Gastroesophageal sphincter (tissue), 4 donors: Measurements from ENCODE around the gene NFYC. TPM values are rescaled to one million over a fixed set of nuclear protein-coding genes. Genes with fewer than 3 reads are reported as not detected.

Experiments
- ATAC-seq: fragments of 150-250 bp; one replicate; pipeline ENCODE4 v1.9.1; 2016; ENCODE audit warnings: mild to moderate bottlenecking, moderate library complexity
- H3K27ac ChIP-seq, 4 donors: fragments of 200-600 bp; sonication (generic) in 3 of 4; 1 replicate in 3 of 4; 2 replicates in 1 of 4; pipeline ENCODE4 v1.5.1; 2016 to 2019
- H3K27me3 ChIP-seq: fragments of 200-600 bp; sonication (generic); one replicate; pipeline ENCODE4 v1.5.1; 2019
- H3K36me3 ChIP-seq, 2 donors: fragments of 200-600 bp; sonication (generic); one replicate each; pipeline ENCODE4 v1.5.1; 2019; ENCODE audit warnings: control low read depth in 1 of 2
- H3K4me1 ChIP-seq, 3 donors: fragments of 200-600 bp; sonication (generic); 1 replicate in 2 of 3; 2 replicates in 1 of 3; pipeline ENCODE4 v1.5.1; 2016 to 2019; ENCODE audit warnings: control low read depth in 2 of 3
- H3K4me3 ChIP-seq, 2 donors: fragments of 200-600 bp; sonication (generic); one replicate each; pipeline ENCODE4 v1.5.1; 2019; ENCODE audit warnings: mild to moderate bottlenecking in 1 of 2, moderate library complexity in 1 of 2
- H3K9me3 ChIP-seq, 3 donors: fragments of 200-600 bp; sonication (generic); one replicate each; pipeline ENCODE4 v1.5.1; 2017 to 2019; ENCODE audit warnings: control low read depth in 2 of 3
- CTCF ChIP-seq, 4 experiments: fragments of 200-600 bp in 2 of 4; fragments of 450-650 bp in 2 of 4; sonication (generic) in 1 of 4; IDR thresholded peaks; one replicate each; pipeline ENCODE4 v1.5.1; 2017 to 2019; ENCODE audit warnings: antibody characterized with exemption in 4 of 4, mild to moderate bottlenecking in 2 of 4, moderate library complexity in 2 of 4
- EP300 ChIP-seq: sonication (generic); formaldehyde crosslinking; IDR thresholded peaks from one replicate; pipeline ENCODE4 v1.6.1; 2017; ENCODE audit warnings: antibody characterized with exemption, mild to moderate bottlenecking
- POLR2A ChIP-seq, 2 donors: fragments of 450-650 bp; IDR thresholded peaks; one replicate each; pipeline ENCODE4 v1.6.1; 2017; ENCODE audit warnings: antibody characterized with exemption in 2 of 2, mild to moderate bottlenecking in 2 of 2, moderate library complexity in 1 of 2
- POLR2AphosphoS5 ChIP-seq: sonication (generic); formaldehyde crosslinking; IDR thresholded peaks from one replicate; pipeline ENCODE4 v1.6.1; 2017; ENCODE audit warnings: antibody characterized with exemption
- WGBS, 2 donors: methylation state at CpG; one replicate each; pipeline ENCODE4 v1.1.5; 2018; ENCODE audit warnings: low coverage in 1 of 2; 5-methylcytosine and 5-hydroxymethylcytosine counted together
- total RNA-seq, 4 donors: library from RNA; depleted of rRNA; stranded (reverse); fragments of >200 nt; gene quantifications; one replicate each; pipeline ENCODE4 v1.1.0, GENCODE V29; 2016

NFYC gene
- total RNA-seq, 4 donors from 2014 or later, result 32.4 to 54.2 (median 46.5) TPM

- Histone ChIP-seq H3K27ac (peak overlapping the region in 3 of 4 donors; percentile 38 to 43 (median 38)), H3K4me3 (no peak overlapping the region), H3K9me3 (no peaks in the 10 kb centered on the region), H3K36me3 (peaks cover 0 to 92% of the 10 kb centered on the region in 2 donors), H3K4me1 (peaks cover 0 to 22% (median 0%) of the 10 kb centered on the region in 3 donors), H3K27me3 (no peaks in the 10 kb centered on the region)
- 83 to 88% methylated on average over 1 to 5 of the region's 7 CpGs for WGBS, 2 donors
- TF ChIP-seq CTCF (IDR thresholded peaks at IDR 0.05) (no peak), POLR2A (IDR thresholded peaks at IDR 0.05) (no peak), POLR2AphosphoS5 (no peak), EP300 (no peak)
- no peak for ATAC-seq
These were observed 76.9 kb downstream of the NFYC start for GRCh38 chr1:40768146-40768990.

- peaks cover 0 to 37% (median 0%) of the 10 kb centered on the region in 3 donors for H3K4me1 ChIP-seq
- no peak for ATAC-seq
- 84 to 86% methylated on average over 1 to 2 of the region's 4 CpGs for WGBS, 2 donors
- H3K36me3 ChIP-seq, result peaks cover 0 to 78% of the 10 kb centered on the region in 2 donors
- TF ChIP-seq POLR2AphosphoS5 (no peak), EP300 (no peak), POLR2A (IDR thresholded peaks at IDR 0.05) (no peak), CTCF (IDR thresholded peaks at IDR 0.05) (peak in 3 of 4 experiments; percentile 27 to 48 (median 33))
- H3K4me3 ChIP-seq, result no peak overlapping the region
- peak overlapping the region in 3 of 4 donors; percentile 36 to 38 (median 38) for H3K27ac ChIP-seq
- H3K27me3 ChIP-seq, result no peaks in the 10 kb centered on the region
- H3K9me3 ChIP-seq, result no peaks in the 10 kb centered on the region
These were observed 78.3 kb downstream of the NFYC start for GRCh38 chr1:40769815-40770214.

GRCh38 chr1:40770296-40771070 is 79.0 kb downstream of the NFYC start:
- TF ChIP-seq CTCF (IDR thresholded peaks at IDR 0.05), result no peak
- no peak for TF ChIP-seq POLR2AphosphoS5
- TF ChIP-seq POLR2A (IDR thresholded peaks at IDR 0.05), result no peak
- no peak for TF ChIP-seq EP300
- 76 to 79% methylated on average over 2 to 11 of the region's 18 CpGs for WGBS, 2 donors
- Histone ChIP-seq H3K4me1 (peaks cover 0 to 40% (median 0%) of the 10 kb centered on the region in 3 donors), H3K4me3 (no peak overlapping the region), H3K36me3 (peaks cover 0 to 76% of the 10 kb centered on the region in 2 donors), H3K9me3 (no peaks in the 10 kb centered on the region), H3K27me3 (no peaks in the 10 kb centered on the region), H3K27ac (peak overlapping the region in 3 of 4 donors; percentile 36 to 38 (median 37))
- ATAC-seq, result no peak

- ATAC-seq, result no peak
- no peak for TF ChIP-seq CTCF (IDR thresholded peaks at IDR 0.05)
- no peak for TF ChIP-seq POLR2AphosphoS5
- TF ChIP-seq EP300, result no peak
- TF ChIP-seq POLR2A (IDR thresholded peaks at IDR 0.05), result no peak
- H3K27me3 ChIP-seq, result no peaks in the 10 kb centered on the region
- H3K9me3 ChIP-seq, result no peaks in the 10 kb centered on the region
- no peak overlapping the region for H3K4me3 ChIP-seq
- 60 to 100% methylated on average over 1 of the region's 2 CpGs for WGBS, 2 donors
- H3K27ac ChIP-seq, result peak overlapping the region in 3 of 4 donors; percentile 12 to 54 (median 37)
- peaks cover 0 to 40% (median 0%) of the 10 kb centered on the region in 3 donors for H3K4me1 ChIP-seq
- peaks cover 0 to 70% of the 10 kb centered on the region in 2 donors for H3K36me3 ChIP-seq
These were observed 80.8 kb downstream of the NFYC start for GRCh38 chr1:40772146-40772955.
